A549 (cell line): ENCODE measurements around the gene FARSB. TPM values are rescaled to one million over a fixed set of nuclear protein-coding genes. Genes with fewer than 3 reads are reported as not detected.

Source experiments
- ATAC-seq, 2 experiments: fragments of 200-7000 bp in 1 of 2; fragments of >200 bp in 1 of 2; cut with Nextera tagmentation in 1 of 2; cut with Tn5 transposase in 1 of 2; 3 replicates each; pipeline versions ENCODE4 v1.8.0 to v1.9.1; 2018 to 2020; ENCODE audit warnings: mild to moderate bottlenecking in 1 of 2, moderate library complexity in 1 of 2
- CTCF ChIA-PET: fragments of 300-600 bp; sonication (Branson Sonifier 250); formaldehyde crosslinking; extraction: SDS; loops from one replicate; lab custom pipeline; 2021; ENCODE audit warnings: antibody characterized with exemption, inconsistent platforms; lab: Yijun Ruan, JAX
- POLR2A ChIA-PET: fragments of 350-600 bp; formaldehyde crosslinking; extraction: SDS; loops from one replicate; lab custom pipeline; 2021; ENCODE audit warnings: antibody characterized with exemption, inconsistent platforms; lab: Yijun Ruan, JAX
- DNase-seq, 2 experiments: peaks; one replicate each; pipeline versions ENCODE4 v3.0.0 to v3.0.0-alpha.2; 2011 to 2016; ENCODE audit warnings: low read depth in 1 of 2, low spot score in 1 of 2
- FAIRE-seq: peaks from 2 replicates; lab custom pipeline; 2011; peaks lifted over from hg19 to GRCh38; lab: Jason Lieb, UNC
- H3K27ac ChIP-seq, 2 experiments: fragments of >200 bp; sonication (Bioruptor Twin); formaldehyde crosslinking; 3 replicates each; pipeline ENCODE4 v1.5.1; 2016 to 2017
- H3K4me1 ChIP-seq: fragments of >200 bp; sonication (Bioruptor Twin); formaldehyde crosslinking; 3 replicates; pipeline ENCODE4 v1.6.1; 2016
- H3K4me2 ChIP-seq: fragments of >200 bp; sonication (Bioruptor Twin); formaldehyde crosslinking; 3 replicates; pipeline ENCODE4 v1.6.1; 2016
- H3K4me3 ChIP-seq: fragments of >200 bp; sonication (Bioruptor Twin); formaldehyde crosslinking; 3 replicates; pipeline ENCODE4 v1.5.1; 2016
- H3K9me3 ChIP-seq: fragments of >200 bp; sonication (Bioruptor Twin); formaldehyde crosslinking; 3 replicates; pipeline ENCODE4 v1.6.1; 2016
- ATOH8 ChIP-seq: fragments of 250-450 bp; sonication (Bioruptor Pico); IDR thresholded peaks from 2 replicates; pipeline ENCODE4 v1.5.0; 2020; ENCODE audit warnings: low read depth, mild to moderate bottlenecking, moderate library complexity
- CBX8 ChIP-seq: fragments of 200-600 bp; sonication (generic); IDR thresholded peaks from 2 replicates; pipeline ENCODE4 v1.6.1; 2016
- CHD4 ChIP-seq: fragments of 200-600 bp; sonication (generic); IDR thresholded peaks from 2 replicates; pipeline ENCODE4 v1.6.1; 2016; ENCODE audit warnings: antibody characterized with exemption, mild to moderate bottlenecking, borderline replicate concordance
- CTCF ChIP-seq: fragments of >200 bp; sonication (Bioruptor Twin); formaldehyde crosslinking; IDR thresholded peaks from 3 replicates; pipeline ENCODE4 v1.5.1; 2016
- EHF ChIP-seq: fragments of 250-450 bp; sonication (Bioruptor Pico); IDR thresholded peaks from 2 replicates; pipeline ENCODE4 v1.5.0; 2020; ENCODE audit warnings: mild to moderate bottlenecking
- FOSB ChIP-seq: fragments of 250-450 bp; sonication (Bioruptor Pico); IDR thresholded peaks from 2 replicates; pipeline ENCODE4 v1.5.0; 2020; ENCODE audit warnings: mild to moderate bottlenecking, moderate library complexity
- GATA3 ChIP-seq: IDR thresholded peaks from 2 replicates; pipeline ENCODE4 v1.6.1; 2012; ENCODE audit warnings: borderline replicate concordance
- HEYL ChIP-seq: fragments of 250-450 bp; sonication (Bioruptor Pico); IDR thresholded peaks from 2 replicates; pipeline ENCODE4 v1.8.0; 2021; ENCODE audit warnings: mild to moderate bottlenecking, moderate library complexity
- HOXB5 ChIP-seq: fragments of 250-450 bp; sonication (Bioruptor Pico); IDR thresholded peaks from 2 replicates; pipeline ENCODE4 v1.5.0; 2020; ENCODE audit warnings: mild to moderate bottlenecking, moderate library complexity
- JUNB ChIP-seq: fragments of >200 bp; sonication (Bioruptor Twin); formaldehyde crosslinking; IDR thresholded peaks from 2 replicates; pipeline ENCODE4 v1.6.1; 2016
- MAX ChIP-seq: IDR thresholded peaks from 2 replicates; pipeline ENCODE4 v1.6.1; 2012
- NFE2L2 ChIP-seq: fragments of 150-350 bp; conservative IDR thresholded peaks from 2 replicates; pipeline ENCODE4 v1.6.1; 2014; ENCODE audit warnings: low read length
- NPAS2 ChIP-seq: fragments of 250-450 bp; sonication (Bioruptor Pico); IDR thresholded peaks from 2 replicates; pipeline ENCODE4 v1.8.0; 2022; ENCODE audit warnings: mild to moderate bottlenecking, moderate library complexity, borderline replicate concordance
- PBX3 ChIP-seq: IDR thresholded peaks from 2 replicates; pipeline ENCODE4 v1.6.1; 2012
- PHF8 ChIP-seq: fragments of 200-600 bp; sonication (generic); IDR thresholded peaks from 2 replicates; pipeline ENCODE4 v1.6.1; 2016; ENCODE audit warnings: low read depth, mild to moderate bottlenecking, antibody characterized with exemption, moderate library complexity, borderline replicate concordance
- POLR2A ChIP-seq: IDR thresholded peaks from 2 replicates; pipeline ENCODE4 v1.6.1; 2012; ENCODE audit warnings: mild to moderate bottlenecking, low read length
- RAD21 ChIP-seq, 2 experiments: fragments of >200 bp in 1 of 2; sonication (Bioruptor Twin) in 1 of 2; formaldehyde crosslinking in 1 of 2; IDR thresholded peaks in 1 of 2; conservative IDR thresholded peaks in 1 of 2; 2 replicates in 1 of 2; 3 replicates in 1 of 2; pipeline ENCODE4 v1.6.1; 2012 to 2018; ENCODE audit warnings: inconsistent platforms in 1 of 2
- REST ChIP-seq: fragments of 200-600 bp; sonication (generic); IDR thresholded peaks from 2 replicates; pipeline ENCODE4 v1.6.1; 2016; ENCODE audit warnings: antibody characterized with exemption, mild to moderate bottlenecking, moderate library complexity
- SMC3 ChIP-seq: fragments of >200 bp; sonication (Bioruptor Twin); formaldehyde crosslinking; IDR thresholded peaks from 3 replicates; pipeline ENCODE4 v1.6.1; 2018; ENCODE audit warnings: inconsistent platforms
- TFCP2L1 ChIP-seq: fragments of 250-450 bp; sonication (Bioruptor Pico); IDR thresholded peaks from 2 replicates; pipeline ENCODE4 v1.5.0; 2021; ENCODE audit warnings: mild to moderate bottlenecking
- ZFP36 ChIP-seq: fragments of 450-650 bp; IDR thresholded peaks from 2 replicates; pipeline ENCODE4 v1.6.1; 2014; ENCODE audit warnings: borderline replicate concordance; ENCODE audit not compliant: partially characterized antibody
- ZNF302 ChIP-seq: fragments of 250-450 bp; sonication (Bioruptor Pico); IDR thresholded peaks from 2 replicates; pipeline ENCODE4 v1.9.0; 2021; ENCODE audit warnings: inconsistent platforms, mild to moderate bottlenecking, moderate library complexity
- WGBS: methylation state at CpG from one replicate; pipeline ENCODE4 v1.1.6; 2017; ENCODE audit errors: missing lambda C conversion rate; 5-methylcytosine and 5-hydroxymethylcytosine counted together
- polyA plus RNA-seq, 4 experiments: library from polyadenylated mRNA; depleted of rRNA in 3 of 4; stranded (reverse); fragments of >200 nt; fragmentation: RNase III in 1 of 4; extraction: RNeasy Plus Mini Kit Qiagen cat#74134 plus additional on column Dnase treatment in 1 of 4; gene quantifications; 2 replicates in 3 of 4; 3 replicates in 1 of 4; pipeline ENCODE4 v1.2.3, GENCODE V29; 2011 to 2017

Gene FARSB
- polyA plus RNA-seq, 2 of the 4 experiments (the other 2 are of a cell fraction), result 41.0 to 77.4 TPM

GRCh38 chr2:222621893-222622292 lies 34.0 kb downstream of the FARSB start:
- TF ChIP-seq MAX, result no peak
- TF ChIP-seq PBX3, result no peak
- no peak for TF ChIP-seq REST
- no peak for TF ChIP-seq NPAS2
- TF ChIP-seq ZNF302 (CRISPR knock-in tag), result no peak
- TF ChIP-seq PHF8, result no peak
- TF ChIP-seq CHD4, result no peak
- no peak for TF ChIP-seq JUNB
- TF ChIP-seq, all 56 proteins: peak for 0
- POLR2A ChIA-PET, result no interaction called here
- no peaks in the 10 kb centered on the region for H3K4me1 ChIP-seq
- no peaks in the 10 kb centered on the region for H3K9me3 ChIP-seq
- no peak overlapping the region for H3K27ac ChIP-seq
- ATAC-seq, result no peak
- WGBS, result 90% methylated on average over 4 of the region's 4 CpGs
- DNase-seq, result no peak
- H3K4me2 ChIP-seq, result no peak overlapping the region
- FAIRE-seq, result no peak
- CTCF ChIA-PET, result no interaction called here
- no peak overlapping the region for H3K4me3 ChIP-seq

GRCh38 chr2:222615320-222615719 lies 40.6 kb downstream of the FARSB start:
- no peaks in the 10 kb centered on the region for H3K9me3 ChIP-seq
- TF ChIP-seq JUNB, result no peak
- TF ChIP-seq HEYL (CRISPR knock-in tag), result no peak
- no peak for TF ChIP-seq TFCP2L1 (CRISPR knock-in tag)
- TF ChIP-seq ZNF302 (CRISPR knock-in tag), result no peak
- no peak for TF ChIP-seq NFE2L2
- TF ChIP-seq, all 56 proteins: peak for 0
- 91% methylated on average over 2 of the region's 2 CpGs for WGBS
- DNase-seq, result no peak
- Histone ChIP-seq H3K27ac (no peak overlapping the region), H3K4me1 (no peaks in the 10 kb centered on the region), H3K4me3 (no peak overlapping the region), H3K4me2 (no peak overlapping the region)
- ATAC-seq, result peak; percentile 50 to 54; a peak in 4 of 6 replicates
- FAIRE-seq, result no peak
- ChIA-PET POLR2A (no interaction called here), CTCF (interaction anchor here (1.4 to 1.6 kb wide), 3 partner anchors 16 to 590 kb away, joined by 4 to 5 read pairs (median 4); no protein-coding TSS in a partner anchor)

- ATAC-seq, result peak; percentile 92 to 97
- ChIA-PET POLR2A (no interaction called here), CTCF (interaction anchor here (0.7 to 1.6 kb wide), 7 partner anchors 11 to 588 kb away, joined by 3 to 5 read pairs (median 4); no protein-coding TSS in a partner anchor)
- 48% methylated on average over 3 of the region's 3 CpGs for WGBS
- no peaks in the 10 kb centered on the region for H3K9me3 ChIP-seq
- DNase-seq, result peak; percentile 66 to 71
- FAIRE-seq, result no peak
- H3K4me2 ChIP-seq, result no peak overlapping the region
- H3K27ac ChIP-seq, result no peak overlapping the region
- H3K4me1 ChIP-seq, result no peaks in the 10 kb centered on the region
- no peak overlapping the region for H3K4me3 ChIP-seq
- TF ChIP-seq CTCF (peak; percentile 75), RAD21 (conservative IDR thresholded peaks at IDR 0.05 in 1 of 2, IDR thresholded peaks at IDR 0.05 in 1 of 2) (peak; percentile 64 to 66), POLR2A (no peak), HOXB5 (CRISPR knock-in tag) (no peak), EHF (CRISPR knock-in tag) (no peak), NPAS2 (no peak), FOSB (CRISPR knock-in tag) (no peak), ZFP36 (no peak), HEYL (CRISPR knock-in tag) (no peak), ATOH8 (CRISPR knock-in tag) (no peak), CBX8 (no peak), SMC3 (peak; percentile 44; the same call in 1 of the 3 replicates), GATA3 (no peak)
Observed at GRCh38 chr2:222613715-222614331, 42.1 kb downstream of the FARSB start.
